RWPE1 (cell line): ENCODE results near the gene DLL3.
A peak's percentile ranks its signal among the peaks of the same experiment; 100 is the strongest.

ENCODE experiments used
- CTCF ChIA-PET: fragments of 350-600 bp; sonication (Branson Sonifier 250); formaldehyde crosslinking; extraction: SDS; loops from one replicate; lab custom pipeline; 2021; lab: Yijun Ruan, JAX
- POLR2A ChIA-PET: fragments of 400-600 bp; formaldehyde crosslinking; extraction: SDS; loops from one replicate; lab custom pipeline; 2020; ENCODE audit warnings: antibody characterized with exemption; ENCODE audit not compliant: low non-redundant PET; lab: Yijun Ruan, JAX
- DNase-seq: peaks from one replicate; pipeline ENCODE4 v3.0.0; 2012; ENCODE audit warnings: low spot score
- H3K27ac ChIP-seq: fragments of 450-650 bp; 2 replicates; pipeline ENCODE4 v1.5.1; 2017
- CTCF ChIP-seq: fragments of 450-650 bp; conservative IDR thresholded peaks from 2 replicates; pipeline ENCODE4 v1.5.1; 2017; ENCODE audit warnings: low read depth, mild to moderate bottlenecking

Gene DLL3

GRCh38 chr19:39502640-39503417, 4.1 kb downstream of the DLL3 start:
- H3K27ac ChIP-seq, result no peak overlapping the region
- POLR2A ChIA-PET, result no interaction called here
- DNase-seq, result peak; percentile 57
- peak; percentile 87 for TF ChIP-seq CTCF
- CTCF ChIA-PET, result interaction anchor here (0.5 to 1.7 kb wide), 15 partner anchors 11 to 866 kb away, joined by 3 to 14 read pairs (median 5); partner anchors contain the start of genes EID2B and SELENOV

GRCh38 chr19:39506598-39506943, 7.8 kb downstream of the DLL3 start:
- TF ChIP-seq CTCF, result no peak
- ChIA-PET POLR2A (no interaction called here), CTCF (interaction anchor here (0.8 kb wide), 1 partner anchor 26 kb away, joined by 3 read pairs; the partner anchor contains the start of gene EID2B)
- H3K27ac ChIP-seq, result peak overlapping the region; percentile 18; the same call in 1 of the 2 replicates
- no peak for DNase-seq

- ChIA-PET CTCF (no interaction called here), POLR2A (no interaction called here)
- no peak for TF ChIP-seq CTCF
- peak; percentile 71 for DNase-seq
- H3K27ac ChIP-seq, result peak overlapping the region; percentile 18; the same call in 1 of the 2 replicates
These were observed 8.4 kb downstream of the DLL3 start for GRCh38 chr19:39506944-39507714.

- DNase-seq, result no peak
- CTCF ChIA-PET, result no interaction called here
- TF ChIP-seq CTCF, result no peak
- POLR2A ChIA-PET, result no interaction called here
- peak overlapping the region; percentile 18; the same call in 1 of the 2 replicates for H3K27ac ChIP-seq
These were observed 9.1 kb downstream of the DLL3 start for GRCh38 chr19:39507715-39508364.

GRCh38 chr19:39508629-39509028, 9.9 kb downstream of the DLL3 start:
- ChIA-PET CTCF (interaction anchor here (1.0 kb wide), 1 partner anchor 25 kb away, joined by 6 read pairs; no protein-coding TSS in a partner anchor), POLR2A (no interaction called here)
- no peak for DNase-seq
- no peak overlapping the region for H3K27ac ChIP-seq
- no peak for TF ChIP-seq CTCF

- CTCF ChIA-PET, result interaction anchor here (1.0 kb wide), 1 partner anchor 25 kb away, joined by 6 read pairs; no protein-coding TSS in a partner anchor
These were observed 10.5 kb downstream of the DLL3 start for GRCh38 chr19:39509233-39509632.

More at GRCh38 chr19:39509233-39509632, 10.5 kb downstream of the DLL3 start:
- POLR2A ChIA-PET, result no interaction called here
- no peak for DNase-seq
- H3K27ac ChIP-seq, result no peak overlapping the region
- TF ChIP-seq CTCF, result no peak
